GM15510 (cell line): ENCODE data around the gene SHOX.

Experiments used
- POLR2A ChIP-seq: IDR thresholded peaks from 3 replicates; pipeline ENCODE4 v1.6.1; 2011; ENCODE audit warnings: borderline replicate concordance; ENCODE audit not compliant: insufficient read length; ENCODE audit errors: extremely low read depth

Gene SHOX

GRCh38 chrX:630612-631496, at the start of gene SHOX:
SHOX (plus strand) TSS chrX:630791; CDS start chrX:630898, 107 bp downstream.
- TF ChIP-seq POLR2A, result no peak

- TF ChIP-seq POLR2A, result no peak
Measured at GRCh38 chrX:581066-581465, 49.5 kb upstream of the SHOX start.

- TF ChIP-seq POLR2A, result no peak
Measured at GRCh38 chrX:581720-582298, 48.8 kb upstream of the SHOX start.

- no peak for TF ChIP-seq POLR2A
Measured at GRCh38 chrX:584572-584971, 46.0 kb upstream of the SHOX start.

GRCh38 chrX:585115-585808, 45.3 kb upstream of the SHOX start:
- TF ChIP-seq POLR2A, result no peak

GRCh38 chrX:586351-586750, 44.2 kb upstream of the SHOX start:
- no peak for TF ChIP-seq POLR2A

- TF ChIP-seq POLR2A, result no peak
Measured at GRCh38 chrX:590693-591404, 39.7 kb upstream of the SHOX start.

- no peak for TF ChIP-seq POLR2A
Measured at GRCh38 chrX:599837-600715, 30.5 kb upstream of the SHOX start.

- TF ChIP-seq POLR2A, result no peak
Measured at GRCh38 chrX:614136-614535, 16.5 kb upstream of the SHOX start.

- no peak for TF ChIP-seq POLR2A
Measured at GRCh38 chrX:617401-617800, 13.2 kb upstream of the SHOX start.

- TF ChIP-seq POLR2A, result no peak
Measured at GRCh38 chrX:617891-618290, 12.7 kb upstream of the SHOX start.

- no peak for TF ChIP-seq POLR2A
Measured at GRCh38 chrX:618761-619450, 11.7 kb upstream of the SHOX start.

- no peak for TF ChIP-seq POLR2A
Measured at GRCh38 chrX:619451-619811, 11.2 kb upstream of the SHOX start.

GRCh38 chrX:619812-620531, 10.6 kb upstream of the SHOX start:
- no peak for TF ChIP-seq POLR2A
